HEK293 (cell line): ENCODE results near the gene DOP1A.

ENCODE experiments used
- HOXD13 ChIP-seq: sonication (generic); formaldehyde crosslinking; IDR thresholded peaks from 2 replicates; pipeline ENCODE4 v1.8.0; 2022; ENCODE audit warnings: missing genetic modification reagents, borderline replicate concordance
- SCRT1 ChIP-seq: fragments of 450-650 bp; formaldehyde crosslinking; IDR thresholded peaks from 2 replicates; pipeline ENCODE4 v1.5.1; 2016; ENCODE audit warnings: missing biosample characterization, missing genetic modification characterization, borderline replicate concordance
- ZNF24 ChIP-seq: fragments of 450-650 bp; formaldehyde crosslinking; IDR thresholded peaks from 2 replicates; pipeline ENCODE4 v1.5.1; 2016; ENCODE audit warnings: missing biosample characterization, missing genetic modification characterization
- ZNF426 ChIP-seq: fragments of 450-650 bp; formaldehyde crosslinking; IDR thresholded peaks from 2 replicates; pipeline ENCODE4 v1.5.1; 2017; ENCODE audit warnings: missing biosample characterization, missing genetic modification characterization, mild to moderate bottlenecking, inconsistent platforms, moderate library complexity
- ZNF501 ChIP-seq: fragments of 450-650 bp; formaldehyde crosslinking; IDR thresholded peaks from 2 replicates; pipeline ENCODE4 v1.5.1; 2016; ENCODE audit warnings: missing biosample characterization, missing genetic modification characterization
- ZNF660 ChIP-seq: fragments of 450-650 bp; IDR thresholded peaks from 2 replicates; pipeline ENCODE4 v1.5.1; 2018; ENCODE audit warnings: missing biosample characterization, mild to moderate bottlenecking, missing genetic modification characterization
- ZNF677 ChIP-seq: fragments of 450-650 bp; IDR thresholded peaks from 2 replicates; pipeline ENCODE4 v1.5.0; 2018; ENCODE audit warnings: missing biosample characterization, mild to moderate bottlenecking, missing genetic modification characterization, moderate library complexity
- TF ChIP-seq, protein P1 (sequence below): fragments of 450-650 bp; formaldehyde crosslinking; conservative IDR thresholded peaks from 2 replicates; pipeline ENCODE4 v1.5.1; 2016; ENCODE audit warnings: low read depth, missing biosample characterization, missing genetic modification characterization
- TF ChIP-seq, protein P2 (sequence below): fragments of 450-650 bp; formaldehyde crosslinking; conservative IDR thresholded peaks from 2 replicates; pipeline ENCODE4 v1.5.1; 2016; ENCODE audit warnings: low read depth, missing biosample characterization, missing genetic modification characterization
- TF ChIP-seq, protein P3 (sequence below): fragments of 450-650 bp; formaldehyde crosslinking; IDR thresholded peaks from 2 replicates; pipeline ENCODE4 v1.5.1; 2016; ENCODE audit warnings: missing biosample characterization, missing genetic modification characterization
- TF ChIP-seq, protein P4 (sequence below): sonication (generic); formaldehyde crosslinking; IDR thresholded peaks from 2 replicates; pipeline ENCODE4 v1.8.1; 2022; ENCODE audit warnings: mild to moderate bottlenecking, moderate library complexity, missing genetic modification reagents
- TF ChIP-seq, protein P5 (sequence below): fragments of 450-650 bp; formaldehyde crosslinking; IDR thresholded peaks from 2 replicates; pipeline ENCODE4 v1.5.1; 2017; ENCODE audit warnings: missing biosample characterization, mild to moderate bottlenecking, missing genetic modification characterization, moderate library complexity
- TF ChIP-seq, protein P6 (sequence below): fragments of 450-650 bp; formaldehyde crosslinking; IDR thresholded peaks from 2 replicates; pipeline ENCODE4 v1.5.1; 2016; ENCODE audit warnings: missing biosample characterization, missing genetic modification characterization
- TF ChIP-seq, protein P7 (sequence below): fragments of 450-650 bp; formaldehyde crosslinking; IDR thresholded peaks from 2 replicates; pipeline ENCODE4 v1.5.1; 2017; ENCODE audit warnings: missing biosample characterization, missing genetic modification characterization
- TF ChIP-seq, protein P8 (sequence below): fragments of 450-650 bp; formaldehyde crosslinking; IDR thresholded peaks from 2 replicates; pipeline ENCODE4 v1.5.1; 2016; ENCODE audit warnings: missing biosample characterization, missing genetic modification characterization

Gene DOP1A

DNA sequence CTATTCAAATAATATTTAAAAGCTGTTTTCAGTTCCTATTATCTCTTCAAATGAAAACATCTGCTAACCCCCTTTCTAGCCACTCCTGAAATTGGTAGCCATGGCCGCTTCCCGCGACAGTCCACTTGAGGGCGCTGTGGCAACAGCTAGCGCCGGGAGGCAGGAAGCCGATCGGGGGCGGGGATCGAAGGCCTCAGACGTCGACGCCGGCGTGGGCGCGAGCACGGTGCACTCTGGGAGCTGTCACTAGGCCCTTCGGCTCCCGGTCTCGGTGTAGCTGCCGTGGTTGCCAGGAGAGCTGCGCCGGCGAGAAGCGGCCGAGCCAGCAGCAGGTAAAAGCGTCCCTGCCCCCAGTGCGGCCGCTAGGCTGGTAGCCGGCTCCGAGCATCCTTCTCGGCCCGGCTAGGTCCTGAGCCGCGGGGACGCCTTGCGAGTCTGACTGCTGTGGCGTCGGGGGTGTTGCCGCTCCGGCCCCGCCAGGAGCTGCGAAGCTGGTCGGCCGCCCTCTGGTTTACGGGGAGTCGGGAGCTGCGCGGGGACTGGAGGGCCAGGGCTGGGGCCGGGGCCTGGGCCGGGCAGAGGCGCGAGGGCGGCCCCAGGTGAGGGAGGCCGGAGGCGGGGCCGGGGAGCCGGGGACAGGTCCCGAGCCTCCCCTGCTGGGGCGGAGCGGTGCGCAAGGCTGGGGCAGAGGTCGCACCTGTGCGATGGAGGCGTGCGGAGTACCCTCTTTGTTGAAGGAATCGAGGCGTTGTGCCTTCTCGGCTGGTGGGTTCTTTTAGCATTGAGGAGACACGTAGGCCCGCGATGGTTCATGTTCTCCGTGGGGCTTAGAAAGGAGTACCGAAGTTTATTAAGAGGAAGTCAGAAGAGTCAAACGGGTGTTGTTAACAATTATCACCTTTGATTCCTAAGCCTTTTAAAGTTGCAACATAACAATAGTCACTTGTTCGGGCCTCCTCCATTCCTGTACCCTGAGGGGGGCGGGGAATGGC lies at the start of gene DOP1A (continued):
- TF ChIP-seq, protein P1, sequence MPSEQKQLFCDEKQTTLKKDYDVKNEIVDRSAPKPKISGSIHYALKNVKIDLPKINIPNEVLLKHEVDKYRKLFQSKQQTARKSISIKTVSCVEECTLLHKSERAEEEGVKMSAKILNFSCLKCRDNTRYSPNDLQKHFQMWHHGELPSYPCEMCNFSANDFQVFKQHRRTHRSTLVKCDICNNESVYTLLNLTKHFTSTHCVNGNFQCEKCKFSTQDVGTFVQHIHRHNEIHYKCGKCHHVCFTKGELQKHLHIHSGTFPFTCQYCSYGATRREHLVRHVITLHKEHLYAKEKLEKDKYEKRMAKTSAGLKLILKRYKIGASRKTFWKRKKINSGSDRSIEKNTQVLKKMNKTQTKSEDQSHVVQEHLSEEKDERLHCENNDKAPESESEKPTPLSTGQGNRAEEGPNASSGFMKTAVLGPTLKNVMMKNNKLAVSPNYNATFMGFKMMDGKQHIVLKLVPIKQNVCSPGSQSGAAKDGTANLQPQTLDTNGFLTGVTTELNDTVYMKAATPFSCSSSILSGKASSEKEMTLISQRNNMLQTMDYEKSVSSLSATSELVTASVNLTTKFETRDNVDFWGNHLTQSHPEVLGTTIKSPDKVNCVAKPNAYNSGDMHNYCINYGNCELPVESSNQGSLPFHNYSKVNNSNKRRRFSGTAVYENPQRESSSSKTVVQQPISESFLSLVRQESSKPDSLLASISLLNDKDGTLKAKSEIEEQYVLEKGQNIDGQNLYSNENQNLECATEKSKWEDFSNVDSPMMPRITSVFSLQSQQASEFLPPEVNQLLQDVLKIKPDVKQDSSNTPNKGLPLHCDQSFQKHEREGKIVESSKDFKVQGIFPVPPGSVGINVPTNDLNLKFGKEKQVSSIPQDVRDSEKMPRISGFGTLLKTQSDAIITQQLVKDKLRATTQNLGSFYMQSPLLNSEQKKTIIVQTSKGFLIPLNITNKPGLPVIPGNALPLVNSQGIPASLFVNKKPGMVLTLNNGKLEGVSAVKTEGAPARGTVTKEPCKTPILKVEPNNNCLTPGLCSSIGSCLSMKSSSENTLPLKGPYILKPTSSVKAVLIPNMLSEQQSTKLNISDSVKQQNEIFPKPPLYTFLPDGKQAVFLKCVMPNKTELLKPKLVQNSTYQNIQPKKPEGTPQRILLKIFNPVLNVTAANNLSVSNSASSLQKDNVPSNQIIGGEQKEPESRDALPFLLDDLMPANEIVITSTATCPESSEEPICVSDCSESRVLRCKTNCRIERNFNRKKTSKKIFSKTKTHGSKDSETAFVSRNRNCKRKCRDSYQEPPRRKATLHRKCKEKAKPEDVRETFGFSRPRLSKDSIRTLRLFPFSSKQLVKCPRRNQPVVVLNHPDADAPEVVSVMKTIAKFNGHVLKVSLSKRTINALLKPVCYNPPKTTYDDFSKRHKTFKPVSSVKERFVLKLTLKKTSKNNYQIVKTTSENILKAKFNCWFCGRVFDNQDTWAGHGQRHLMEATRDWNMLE (tag by site-specific recombination), result no peak
- TF ChIP-seq, protein P2, sequence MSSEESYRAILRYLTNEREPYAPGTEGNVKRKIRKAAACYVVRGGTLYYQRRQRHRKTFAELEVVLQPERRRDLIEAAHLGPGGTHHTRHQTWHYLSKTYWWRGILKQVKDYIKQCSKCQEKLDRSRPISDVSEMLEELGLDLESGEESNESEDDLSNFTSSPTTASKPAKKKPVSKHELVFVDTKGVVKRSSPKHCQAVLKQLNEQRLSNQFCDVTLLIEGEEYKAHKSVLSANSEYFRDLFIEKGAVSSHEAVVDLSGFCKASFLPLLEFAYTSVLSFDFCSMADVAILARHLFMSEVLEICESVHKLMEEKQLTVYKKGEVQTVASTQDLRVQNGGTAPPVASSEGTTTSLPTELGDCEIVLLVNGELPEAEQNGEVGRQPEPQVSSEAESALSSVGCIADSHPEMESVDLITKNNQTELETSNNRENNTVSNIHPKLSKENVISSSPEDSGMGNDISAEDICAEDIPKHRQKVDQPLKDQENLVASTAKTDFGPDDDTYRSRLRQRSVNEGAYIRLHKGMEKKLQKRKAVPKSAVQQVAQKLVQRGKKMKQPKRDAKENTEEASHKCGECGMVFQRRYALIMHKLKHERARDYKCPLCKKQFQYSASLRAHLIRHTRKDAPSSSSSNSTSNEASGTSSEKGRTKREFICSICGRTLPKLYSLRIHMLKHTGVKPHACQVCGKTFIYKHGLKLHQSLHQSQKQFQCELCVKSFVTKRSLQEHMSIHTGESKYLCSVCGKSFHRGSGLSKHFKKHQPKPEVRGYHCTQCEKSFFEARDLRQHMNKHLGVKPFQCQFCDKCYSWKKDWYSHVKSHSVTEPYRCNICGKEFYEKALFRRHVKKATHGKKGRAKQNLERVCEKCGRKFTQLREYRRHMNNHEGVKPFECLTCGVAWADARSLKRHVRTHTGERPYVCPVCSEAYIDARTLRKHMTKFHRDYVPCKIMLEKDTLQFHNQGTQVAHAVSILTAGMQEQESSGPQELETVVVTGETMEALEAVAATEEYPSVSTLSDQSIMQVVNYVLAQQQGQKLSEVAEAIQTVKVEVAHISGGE, result no peak
- TF ChIP-seq, protein P3, sequence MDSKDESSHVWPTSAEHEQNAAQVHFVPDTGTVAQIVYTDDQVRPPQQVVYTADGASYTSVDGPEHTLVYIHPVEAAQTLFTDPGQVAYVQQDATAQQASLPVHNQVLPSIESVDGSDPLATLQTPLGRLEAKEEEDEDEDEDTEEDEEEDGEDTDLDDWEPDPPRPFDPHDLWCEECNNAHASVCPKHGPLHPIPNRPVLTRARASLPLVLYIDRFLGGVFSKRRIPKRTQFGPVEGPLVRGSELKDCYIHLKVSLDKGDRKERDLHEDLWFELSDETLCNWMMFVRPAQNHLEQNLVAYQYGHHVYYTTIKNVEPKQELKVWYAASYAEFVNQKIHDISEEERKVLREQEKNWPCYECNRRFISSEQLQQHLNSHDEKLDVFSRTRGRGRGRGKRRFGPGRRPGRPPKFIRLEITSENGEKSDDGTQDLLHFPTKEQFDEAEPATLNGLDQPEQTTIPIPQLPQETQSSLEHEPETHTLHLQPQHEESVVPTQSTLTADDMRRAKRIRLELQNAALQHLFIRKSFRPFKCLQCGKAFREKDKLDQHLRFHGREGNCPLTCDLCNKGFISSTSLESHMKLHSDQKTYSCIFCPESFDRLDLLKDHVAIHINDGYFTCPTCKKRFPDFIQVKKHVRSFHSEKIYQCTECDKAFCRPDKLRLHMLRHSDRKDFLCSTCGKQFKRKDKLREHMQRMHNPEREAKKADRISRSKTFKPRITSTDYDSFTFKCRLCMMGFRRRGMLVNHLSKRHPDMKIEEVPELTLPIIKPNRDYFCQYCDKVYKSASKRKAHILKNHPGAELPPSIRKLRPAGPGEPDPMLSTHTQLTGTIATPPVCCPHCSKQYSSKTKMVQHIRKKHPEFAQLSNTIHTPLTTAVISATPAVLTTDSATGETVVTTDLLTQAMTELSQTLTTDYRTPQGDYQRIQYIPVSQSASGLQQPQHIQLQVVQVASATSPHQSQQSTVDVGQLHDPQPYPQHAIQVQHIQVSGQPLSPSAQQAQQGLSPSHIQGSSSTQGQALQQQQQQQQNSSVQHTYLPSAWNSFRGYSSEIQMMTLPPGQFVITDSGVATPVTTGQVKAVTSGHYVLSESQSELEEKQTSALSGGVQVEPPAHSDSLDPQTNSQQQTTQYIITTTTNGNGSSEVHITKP, result peak; percentile 8; the same call in 1 of the 2 replicates
- TF ChIP-seq SCRT1 (tag by site-specific recombination), result 0 out of 2 replicates have a peak, but pooled peaks have one; percentile 19
- TF ChIP-seq, protein P4, sequence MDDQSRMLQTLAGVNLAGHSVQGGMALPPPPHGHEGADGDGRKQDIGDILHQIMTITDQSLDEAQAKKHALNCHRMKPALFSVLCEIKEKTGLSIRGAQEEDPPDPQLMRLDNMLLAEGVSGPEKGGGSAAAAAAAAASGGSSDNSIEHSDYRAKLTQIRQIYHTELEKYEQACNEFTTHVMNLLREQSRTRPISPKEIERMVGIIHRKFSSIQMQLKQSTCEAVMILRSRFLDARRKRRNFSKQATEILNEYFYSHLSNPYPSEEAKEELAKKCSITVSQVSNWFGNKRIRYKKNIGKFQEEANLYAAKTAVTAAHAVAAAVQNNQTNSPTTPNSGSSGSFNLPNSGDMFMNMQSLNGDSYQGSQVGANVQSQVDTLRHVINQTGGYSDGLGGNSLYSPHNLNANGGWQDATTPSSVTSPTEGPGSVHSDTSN (CRISPR knock-in tag), result no peak; the same call in 1 of the 2 replicates
- peak; percentile 95 for TF ChIP-seq ZNF501 (tag by site-specific recombination)
- no peak for TF ChIP-seq ZNF426 (tag by site-specific recombination)
- TF ChIP-seq, protein P5, sequence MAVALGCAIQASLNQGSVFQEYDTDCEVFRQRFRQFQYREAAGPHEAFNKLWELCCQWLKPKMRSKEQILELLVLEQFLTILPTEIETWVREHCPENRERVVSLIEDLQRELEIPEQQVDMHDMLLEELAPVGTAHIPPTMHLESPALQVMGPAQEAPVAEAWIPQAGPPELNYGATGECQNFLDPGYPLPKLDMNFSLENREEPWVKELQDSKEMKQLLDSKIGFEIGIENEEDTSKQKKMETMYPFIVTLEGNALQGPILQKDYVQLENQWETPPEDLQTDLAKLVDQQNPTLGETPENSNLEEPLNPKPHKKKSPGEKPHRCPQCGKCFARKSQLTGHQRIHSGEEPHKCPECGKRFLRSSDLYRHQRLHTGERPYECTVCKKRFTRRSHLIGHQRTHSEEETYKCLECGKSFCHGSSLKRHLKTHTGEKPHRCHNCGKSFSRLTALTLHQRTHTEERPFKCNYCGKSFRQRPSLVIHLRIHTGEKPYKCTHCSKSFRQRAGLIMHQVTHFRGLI, result peak; percentile 68
- TF ChIP-seq ZNF24 (tag by site-specific recombination), result no peak; the same call in 1 of the 2 replicates
- TF ChIP-seq, protein P6, sequence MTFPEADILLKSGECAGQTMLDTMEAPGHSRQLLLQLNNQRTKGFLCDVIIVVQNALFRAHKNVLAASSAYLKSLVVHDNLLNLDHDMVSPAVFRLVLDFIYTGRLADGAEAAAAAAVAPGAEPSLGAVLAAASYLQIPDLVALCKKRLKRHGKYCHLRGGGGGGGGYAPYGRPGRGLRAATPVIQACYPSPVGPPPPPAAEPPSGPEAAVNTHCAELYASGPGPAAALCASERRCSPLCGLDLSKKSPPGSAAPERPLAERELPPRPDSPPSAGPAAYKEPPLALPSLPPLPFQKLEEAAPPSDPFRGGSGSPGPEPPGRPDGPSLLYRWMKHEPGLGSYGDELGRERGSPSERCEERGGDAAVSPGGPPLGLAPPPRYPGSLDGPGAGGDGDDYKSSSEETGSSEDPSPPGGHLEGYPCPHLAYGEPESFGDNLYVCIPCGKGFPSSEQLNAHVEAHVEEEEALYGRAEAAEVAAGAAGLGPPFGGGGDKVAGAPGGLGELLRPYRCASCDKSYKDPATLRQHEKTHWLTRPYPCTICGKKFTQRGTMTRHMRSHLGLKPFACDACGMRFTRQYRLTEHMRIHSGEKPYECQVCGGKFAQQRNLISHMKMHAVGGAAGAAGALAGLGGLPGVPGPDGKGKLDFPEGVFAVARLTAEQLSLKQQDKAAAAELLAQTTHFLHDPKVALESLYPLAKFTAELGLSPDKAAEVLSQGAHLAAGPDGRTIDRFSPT, result no peak
- TF ChIP-seq HOXD13 (CRISPR knock-in tag), result no peak
- TF ChIP-seq, protein P7, sequence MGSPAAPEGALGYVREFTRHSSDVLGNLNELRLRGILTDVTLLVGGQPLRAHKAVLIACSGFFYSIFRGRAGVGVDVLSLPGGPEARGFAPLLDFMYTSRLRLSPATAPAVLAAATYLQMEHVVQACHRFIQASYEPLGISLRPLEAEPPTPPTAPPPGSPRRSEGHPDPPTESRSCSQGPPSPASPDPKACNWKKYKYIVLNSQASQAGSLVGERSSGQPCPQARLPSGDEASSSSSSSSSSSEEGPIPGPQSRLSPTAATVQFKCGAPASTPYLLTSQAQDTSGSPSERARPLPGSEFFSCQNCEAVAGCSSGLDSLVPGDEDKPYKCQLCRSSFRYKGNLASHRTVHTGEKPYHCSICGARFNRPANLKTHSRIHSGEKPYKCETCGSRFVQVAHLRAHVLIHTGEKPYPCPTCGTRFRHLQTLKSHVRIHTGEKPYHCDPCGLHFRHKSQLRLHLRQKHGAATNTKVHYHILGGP, result no peak
- TF ChIP-seq, protein P8, sequence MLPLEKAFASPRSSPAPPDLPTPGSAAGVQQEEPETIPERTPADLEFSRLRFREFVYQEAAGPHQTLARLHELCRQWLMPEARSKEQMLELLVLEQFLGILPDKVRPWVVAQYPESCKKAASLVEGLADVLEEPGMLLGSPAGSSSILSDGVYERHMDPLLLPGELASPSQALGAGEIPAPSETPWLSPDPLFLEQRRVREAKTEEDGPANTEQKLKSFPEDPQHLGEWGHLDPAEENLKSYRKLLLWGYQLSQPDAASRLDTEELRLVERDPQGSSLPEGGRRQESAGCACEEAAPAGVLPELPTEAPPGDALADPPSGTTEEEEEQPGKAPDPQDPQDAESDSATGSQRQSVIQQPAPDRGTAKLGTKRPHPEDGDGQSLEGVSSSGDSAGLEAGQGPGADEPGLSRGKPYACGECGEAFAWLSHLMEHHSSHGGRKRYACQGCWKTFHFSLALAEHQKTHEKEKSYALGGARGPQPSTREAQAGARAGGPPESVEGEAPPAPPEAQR, result no peak
- no peak for TF ChIP-seq ZNF677 (tag by site-specific recombination)
- peak; percentile 73; the same call in 1 of the 2 replicates for TF ChIP-seq ZNF660
